Nephron (organoid): ENCODE measurements around the gene TPM1.
A peak's percentile ranks its signal among the peaks of the same experiment; 100 is the strongest.

Experiments used
- H3K27ac Mint-ChIP-seq, 3 experiments: 2 replicates each; pipeline ENCODE4 v1.8.0; 2020; ENCODE audit warnings: mixed read lengths in 3 of 3, mild to moderate bottlenecking in 2 of 3, moderate library complexity in 1 of 3
- H3K27me3 Mint-ChIP-seq: 2 replicates; pipeline ENCODE4 v1.8.0; 2021; ENCODE audit warnings: low read depth, mild to moderate bottlenecking, moderate library complexity, mixed read lengths
- H3K36me3 Mint-ChIP-seq: 2 replicates; pipeline ENCODE4 v1.8.0; 2020; ENCODE audit warnings: low read depth, mixed read lengths
- H3K4me1 Mint-ChIP-seq: 2 replicates; pipeline ENCODE4 v1.8.0; 2020; ENCODE audit warnings: mixed read lengths
- H3K4me3 Mint-ChIP-seq, 3 experiments: 2 replicates each; pipeline ENCODE4 v1.8.0; 2020; ENCODE audit warnings: mild to moderate bottlenecking in 3 of 3, mixed read lengths in 3 of 3, moderate library complexity in 2 of 3
- H3K9me3 Mint-ChIP-seq: 2 replicates; pipeline ENCODE4 v1.8.0; 2020; ENCODE audit warnings: mixed read lengths
- CTCF ChIP-seq, 3 experiments: fragments of 200-600 bp; sonication (generic); IDR thresholded peaks; one replicate each; pipeline ENCODE4 v1.5.0; 2021; ENCODE audit warnings: antibody characterized with exemption in 3 of 3; ENCODE audit not compliant: unreplicated experiment in 3 of 3

TPM1 gene

GRCh38 chr15:63066272-63066671 lies 23.7 kb downstream of the TPM1 start:
- Mint-ChIP-seq H3K4me3 (no peak overlapping the region), H3K9me3 (no peaks in the 10 kb centered on the region), H3K36me3 (peaks cover 81% of the 10 kb centered on the region), H3K4me1 (peaks cover 64% of the 10 kb centered on the region), H3K27ac (peak overlapping the region in 2 of 3 experiments; percentile 14 to 42), H3K27me3 (no peaks in the 10 kb centered on the region)
- TF ChIP-seq CTCF (IDR thresholded peaks at IDR 0.05; ENCODE audit: unreplicated experiment in 3 of 3), result no peak

- peaks cover 64% of the 10 kb centered on the region for H3K4me1 Mint-ChIP-seq
- no peaks in the 10 kb centered on the region for H3K9me3 Mint-ChIP-seq
- H3K27me3 Mint-ChIP-seq, result no peaks in the 10 kb centered on the region
- H3K4me3 Mint-ChIP-seq, result no peak overlapping the region
- H3K27ac Mint-ChIP-seq, result no peak overlapping the region
- peaks cover 78% of the 10 kb centered on the region for H3K36me3 Mint-ChIP-seq
- no peak for TF ChIP-seq CTCF (IDR thresholded peaks at IDR 0.05; ENCODE audit: unreplicated experiment in 3 of 3)
These were observed 24.8 kb downstream of the TPM1 start for GRCh38 chr15:63067306-63067705.

DNA sequence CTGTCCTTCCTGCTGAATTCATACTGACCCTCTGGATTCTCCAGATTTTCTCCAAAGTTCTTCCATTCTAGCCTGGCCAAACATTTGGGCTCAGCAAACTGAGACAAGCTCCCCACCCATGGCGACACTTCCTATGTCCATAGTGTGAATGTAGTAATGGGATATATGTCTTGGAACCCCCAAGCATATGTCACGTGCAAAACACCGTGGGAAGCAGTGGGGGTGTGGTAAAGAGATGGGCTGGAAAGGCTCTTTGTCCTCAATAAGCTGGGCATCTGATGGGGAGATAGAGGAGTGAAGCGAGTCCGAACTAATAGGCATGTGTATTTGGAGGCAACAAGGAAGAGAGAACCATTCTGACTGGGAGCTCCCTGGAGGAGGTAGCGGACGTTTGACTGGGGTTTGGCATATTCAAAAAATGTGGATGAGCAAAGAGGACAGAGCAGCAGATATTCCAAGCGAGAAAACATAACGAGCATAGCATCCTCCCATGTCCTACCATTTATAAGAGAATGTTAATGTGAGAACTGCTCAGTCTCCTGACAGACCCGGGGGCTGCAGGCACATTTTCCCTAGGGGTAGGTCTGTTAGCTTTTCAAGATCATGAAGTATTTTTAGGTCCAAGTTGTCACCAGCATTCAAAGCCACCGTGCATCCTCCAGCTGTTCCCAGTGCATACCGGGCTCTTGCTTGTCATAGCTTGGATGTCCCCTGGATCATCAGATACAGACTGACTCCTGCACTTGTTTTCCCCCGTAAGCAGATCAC lies 25.6 kb downstream of the TPM1 start:
- H3K27me3 Mint-ChIP-seq, result no peaks in the 10 kb centered on the region
- no peaks in the 10 kb centered on the region for H3K9me3 Mint-ChIP-seq
- peak overlapping the region in 1 of 3 experiments; percentile 5 for H3K27ac Mint-ChIP-seq
- TF ChIP-seq CTCF (IDR thresholded peaks at IDR 0.05; ENCODE audit: unreplicated experiment in 3 of 3), result no peak
- H3K36me3 Mint-ChIP-seq, result peaks cover 74% of the 10 kb centered on the region
- H3K4me1 Mint-ChIP-seq, result peaks cover 66% of the 10 kb centered on the region
- H3K4me3 Mint-ChIP-seq, result no peak overlapping the region

- TF ChIP-seq CTCF (IDR thresholded peaks at IDR 0.05; ENCODE audit: unreplicated experiment in 3 of 3), result no peak
These were observed 27.1 kb downstream of the TPM1 start for GRCh38 chr15:63069616-63070090.

DNA sequence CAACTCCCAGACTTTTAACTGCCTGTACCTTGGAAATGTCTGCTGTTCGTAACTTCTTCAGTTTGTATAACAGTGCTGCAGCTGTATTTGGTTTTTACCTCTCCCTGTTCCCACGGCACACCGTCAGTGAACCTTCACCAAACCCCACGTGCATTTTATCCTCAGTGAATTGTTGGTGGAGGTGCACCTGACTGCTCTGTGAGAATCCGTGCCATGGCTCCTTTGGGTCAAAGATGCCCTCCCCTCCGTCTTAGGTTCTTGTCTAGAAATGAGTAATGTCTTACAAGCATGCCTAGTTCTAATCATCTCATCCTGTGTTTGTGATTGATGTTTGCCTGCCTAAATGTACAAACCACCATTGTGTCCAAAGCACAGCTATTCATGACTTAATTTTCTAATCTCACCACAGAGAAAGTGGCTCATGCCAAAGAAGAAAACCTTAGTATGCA lies 28.2 kb downstream of the TPM1 start:
- no peaks in the 10 kb centered on the region for H3K27me3 Mint-ChIP-seq
- peak overlapping the region in 2 of 3 experiments; percentile 18 to 37 for H3K27ac Mint-ChIP-seq
- no peak overlapping the region for H3K4me3 Mint-ChIP-seq
- peaks cover 58% of the 10 kb centered on the region for H3K36me3 Mint-ChIP-seq
- H3K9me3 Mint-ChIP-seq, result no peaks in the 10 kb centered on the region
- H3K4me1 Mint-ChIP-seq, result peaks cover 74% of the 10 kb centered on the region
- no peak for TF ChIP-seq CTCF (IDR thresholded peaks at IDR 0.05; ENCODE audit: unreplicated experiment in 3 of 3)

More at GRCh38 chr15:63069616-63070090, 27.1 kb downstream of the TPM1 start:
- no peak overlapping the region for H3K4me3 Mint-ChIP-seq
- peak overlapping the region in 1 of 3 experiments; percentile 10 for H3K27ac Mint-ChIP-seq
- peaks cover 67% of the 10 kb centered on the region for H3K36me3 Mint-ChIP-seq
- H3K27me3 Mint-ChIP-seq, result no peaks in the 10 kb centered on the region
- H3K4me1 Mint-ChIP-seq, result peaks cover 69% of the 10 kb centered on the region
- no peaks in the 10 kb centered on the region for H3K9me3 Mint-ChIP-seq
